Mammary epithelial cell (primary cell): Measurements from ENCODE around the gene SARS2.

Experiments
- CTCF ChIP-seq, 2 donors: IDR thresholded peaks in 1 of 2; conservative IDR thresholded peaks in 1 of 2; 2 replicates each; pipeline ENCODE4 v1.5.1; 2011 to 2012; ENCODE audit warnings: inconsistent platforms in 2 of 2, low read length in 2 of 2, mild to moderate bottlenecking in 2 of 2, control low read depth in 1 of 2, low read depth in 1 of 2; ENCODE audit not compliant: insufficient read depth in 1 of 2; ENCODE audit errors: extremely low read depth in 1 of 2
- EZH2 ChIP-seq: IDR thresholded peaks from 2 replicates; pipeline ENCODE4 v1.6.1; 2012; ENCODE audit warnings: low read length, inconsistent platforms, borderline replicate concordance

- TF ChIP-seq CTCF (conservative IDR thresholded peaks at IDR 0.05 in 1 of 2, IDR thresholded peaks at IDR 0.05 in 1 of 2; ENCODE audit: extremely low read depth in 1 of 2, insufficient read depth in 1 of 2, low read depth in 1 of 2, low read length in 2 of 2) (no peak), EZH2 (no peak)
Observed at GRCh38 chr19:38979812-38980211, 49.2 kb upstream of the SARS2 start.
